Measurements from ENCODE around the gene PHLPP2.

The PHLPP2 gene

DNA sequence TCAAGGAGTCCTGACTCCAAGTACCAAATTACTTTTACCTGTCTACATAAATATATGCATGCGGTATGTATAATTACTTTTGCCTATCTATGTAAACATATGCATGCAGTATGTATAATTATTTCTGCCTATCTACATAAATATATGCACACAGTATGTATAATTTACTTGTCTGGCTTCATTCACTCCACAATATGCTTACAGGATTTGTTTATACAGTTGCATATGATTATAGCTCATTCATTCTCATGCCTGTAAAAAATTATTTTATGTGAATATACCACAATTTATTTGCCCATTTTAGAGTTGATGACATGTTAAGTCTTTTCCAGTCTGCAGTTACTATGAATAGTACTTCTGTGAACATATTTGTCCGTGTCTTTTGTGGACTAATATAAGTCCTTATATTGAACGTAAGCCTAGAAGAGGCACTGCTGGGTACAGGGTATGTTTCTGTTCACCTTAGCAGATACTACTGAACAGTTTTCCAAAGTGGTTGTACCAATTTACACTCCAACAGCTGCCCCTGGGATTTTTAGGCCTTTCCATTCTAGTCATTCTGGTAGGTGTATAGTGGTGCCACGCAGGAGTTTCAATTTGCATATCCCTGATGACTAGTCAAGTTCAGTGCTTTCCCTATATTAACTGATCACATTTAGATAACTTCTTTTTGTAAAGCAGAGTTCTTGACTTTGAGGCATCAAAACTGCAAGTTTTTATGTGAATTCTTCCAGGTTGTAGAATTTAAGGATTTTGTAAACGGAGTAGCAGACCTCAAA is 51.5 kb downstream of the PHLPP2 start:
- Histone ChIP-seq H3K27ac (ENCODE audit: low read length) (no peak overlapping the region), H3K36me3 (ENCODE audit: insufficient read depth, low read length) (peaks cover 42% of the 10 kb centered on the region; the same call in 1 of the 2 replicates), H3K4me1 (ENCODE audit: insufficient read depth, low read length) (no peaks in the 10 kb centered on the region), H2AFZ (ENCODE audit: low read depth, low read length) (no peak overlapping the region), H3K9me3 (ENCODE audit: insufficient read depth, low read length, severe bottlenecking) (no peaks in the 10 kb centered on the region), H3K27me3 (ENCODE audit: insufficient read depth, low read length, poor library complexity) (no peaks in the 10 kb centered on the region), H3K4me2 (ENCODE audit: insufficient read depth, low read length) (no peak overlapping the region), H3K79me2 (ENCODE audit: insufficient read depth, low read length) (no peaks in the 10 kb centered on the region), H4K20me1 (ENCODE audit: insufficient read depth, low read length) (no peaks in the 10 kb centered on the region), H3K9ac (ENCODE audit: low read depth, low read length) (no peak overlapping the region), H3K4me3 (ENCODE audit: low read depth in 1 of 2, low read length in 2 of 2) (no peak overlapping the region)
- ATAC-seq (ENCODE audit: insufficient read depth, low read depth) (no peak), DNase-seq (no peak)
- no peak for TF ChIP-seq EZH2 (IDR thresholded peaks at IDR 0.05; ENCODE audit: borderline replicate concordance, low read depth, low read length, severe bottlenecking)
- TF ChIP-seq, protein P1, sequence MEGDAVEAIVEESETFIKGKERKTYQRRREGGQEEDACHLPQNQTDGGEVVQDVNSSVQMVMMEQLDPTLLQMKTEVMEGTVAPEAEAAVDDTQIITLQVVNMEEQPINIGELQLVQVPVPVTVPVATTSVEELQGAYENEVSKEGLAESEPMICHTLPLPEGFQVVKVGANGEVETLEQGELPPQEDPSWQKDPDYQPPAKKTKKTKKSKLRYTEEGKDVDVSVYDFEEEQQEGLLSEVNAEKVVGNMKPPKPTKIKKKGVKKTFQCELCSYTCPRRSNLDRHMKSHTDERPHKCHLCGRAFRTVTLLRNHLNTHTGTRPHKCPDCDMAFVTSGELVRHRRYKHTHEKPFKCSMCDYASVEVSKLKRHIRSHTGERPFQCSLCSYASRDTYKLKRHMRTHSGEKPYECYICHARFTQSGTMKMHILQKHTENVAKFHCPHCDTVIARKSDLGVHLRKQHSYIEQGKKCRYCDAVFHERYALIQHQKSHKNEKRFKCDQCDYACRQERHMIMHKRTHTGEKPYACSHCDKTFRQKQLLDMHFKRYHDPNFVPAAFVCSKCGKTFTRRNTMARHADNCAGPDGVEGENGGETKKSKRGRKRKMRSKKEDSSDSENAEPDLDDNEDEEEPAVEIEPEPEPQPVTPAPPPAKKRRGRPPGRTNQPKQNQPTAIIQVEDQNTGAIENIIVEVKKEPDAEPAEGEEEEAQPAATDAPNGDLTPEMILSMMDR (IDR thresholded peaks at IDR 0.05; ENCODE audit: borderline replicate concordance, extremely low read depth, low read length, poor library complexity, severe bottlenecking): no peak

DNA sequence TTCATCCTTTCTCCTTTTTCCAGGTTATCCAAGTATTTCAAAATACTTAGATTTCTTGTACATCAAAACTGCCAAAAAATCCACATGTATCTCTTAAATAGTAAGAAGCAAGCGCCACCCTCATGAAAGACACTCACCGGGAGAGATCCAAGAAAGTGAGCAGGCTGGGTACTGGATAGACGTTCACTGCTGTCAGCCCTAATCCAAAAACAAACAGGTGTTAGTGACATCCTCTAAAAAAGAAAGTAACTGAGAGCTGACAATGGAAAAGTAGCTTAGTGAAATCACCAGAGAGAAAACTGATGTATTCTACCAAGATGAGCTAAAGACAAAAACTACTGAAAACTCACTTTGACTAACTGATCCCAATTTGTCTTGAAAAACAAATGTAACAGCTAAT is 52.4 kb downstream of the PHLPP2 start:
- TF ChIP-seq EZH2 (IDR thresholded peaks at IDR 0.05; ENCODE audit: borderline replicate concordance, low read depth, low read length, severe bottlenecking): no peak
- TF ChIP-seq, protein P1 (IDR thresholded peaks at IDR 0.05; ENCODE audit: borderline replicate concordance, extremely low read depth, low read length, poor library complexity, severe bottlenecking): no peak
- Histone ChIP-seq H4K20me1 (ENCODE audit: insufficient read depth, low read length) (no peaks in the 10 kb centered on the region), H3K9me3 (ENCODE audit: insufficient read depth, low read length, severe bottlenecking) (no peaks in the 10 kb centered on the region), H3K79me2 (ENCODE audit: insufficient read depth, low read length) (no peaks in the 10 kb centered on the region), H3K4me2 (ENCODE audit: insufficient read depth, low read length) (no peak overlapping the region), H3K4me3 (ENCODE audit: low read depth in 1 of 2, low read length in 2 of 2) (no peak overlapping the region), H3K36me3 (ENCODE audit: insufficient read depth, low read length) (peaks cover 45% of the 10 kb centered on the region; the same call in 1 of the 2 replicates), H3K9ac (ENCODE audit: low read depth, low read length) (no peak overlapping the region), H3K27me3 (ENCODE audit: insufficient read depth, low read length, poor library complexity) (no peaks in the 10 kb centered on the region), H3K4me1 (ENCODE audit: insufficient read depth, low read length) (no peaks in the 10 kb centered on the region), H2AFZ (ENCODE audit: low read depth, low read length) (no peak overlapping the region), H3K27ac (ENCODE audit: low read length) (no peak overlapping the region)
- ATAC-seq (ENCODE audit: insufficient read depth, low read depth) (no peak), DNase-seq (no peak)

DNA sequence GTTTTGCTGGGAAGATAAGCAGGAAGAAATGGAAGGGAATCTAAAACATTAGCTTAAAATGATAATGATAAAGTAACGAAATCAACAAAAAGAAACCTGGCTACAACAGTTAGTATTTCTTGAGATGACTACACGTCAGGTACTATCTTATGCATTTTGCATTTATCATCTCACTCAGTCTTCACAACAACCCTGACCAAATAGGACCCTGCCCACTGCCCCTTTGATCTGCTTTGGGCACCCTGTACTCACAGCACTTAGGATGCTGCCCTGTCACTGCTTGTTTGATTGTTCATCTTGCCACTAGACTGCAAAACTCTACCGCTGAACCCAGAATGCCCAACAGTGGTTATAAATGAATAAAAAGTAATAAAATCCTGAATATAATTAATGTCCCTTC is 53.3 kb downstream of the PHLPP2 start:
- Histone ChIP-seq H4K20me1 (ENCODE audit: insufficient read depth, low read length) (no peaks in the 10 kb centered on the region), H2AFZ (ENCODE audit: low read depth, low read length) (no peak overlapping the region), H3K27ac (ENCODE audit: low read length) (no peak overlapping the region), H3K27me3 (ENCODE audit: insufficient read depth, low read length, poor library complexity) (no peaks in the 10 kb centered on the region), H3K4me2 (ENCODE audit: insufficient read depth, low read length) (no peak overlapping the region), H3K36me3 (ENCODE audit: insufficient read depth, low read length) (peaks cover 51% of the 10 kb centered on the region; the same call in 1 of the 2 replicates), H3K9ac (ENCODE audit: low read depth, low read length) (no peak overlapping the region), H3K4me3 (ENCODE audit: low read depth in 1 of 2, low read length in 2 of 2) (no peak overlapping the region), H3K9me3 (ENCODE audit: insufficient read depth, low read length, severe bottlenecking) (no peaks in the 10 kb centered on the region), H3K79me2 (ENCODE audit: insufficient read depth, low read length) (no peaks in the 10 kb centered on the region), H3K4me1 (ENCODE audit: insufficient read depth, low read length) (no peaks in the 10 kb centered on the region)
- DNase-seq (no peak), ATAC-seq (ENCODE audit: insufficient read depth, low read depth) (no peak)
- TF ChIP-seq, protein P1 (IDR thresholded peaks at IDR 0.05; ENCODE audit: borderline replicate concordance, extremely low read depth, low read length, poor library complexity, severe bottlenecking): no peak
- no peak for TF ChIP-seq EZH2 (IDR thresholded peaks at IDR 0.05; ENCODE audit: borderline replicate concordance, low read depth, low read length, severe bottlenecking)

All from DND-41 (cell line).